ENCODE data around the gene RTN4RL1.

Gene RTN4RL1

GRCh38 chr17:1972487-1973160 is 52.5 kb downstream of the RTN4RL1 start:
- DNase-seq, result no peak

GRCh38 chr17:1970843-1971384 is 54.2 kb downstream of the RTN4RL1 start:
- DNase-seq, result no peak

DNA sequence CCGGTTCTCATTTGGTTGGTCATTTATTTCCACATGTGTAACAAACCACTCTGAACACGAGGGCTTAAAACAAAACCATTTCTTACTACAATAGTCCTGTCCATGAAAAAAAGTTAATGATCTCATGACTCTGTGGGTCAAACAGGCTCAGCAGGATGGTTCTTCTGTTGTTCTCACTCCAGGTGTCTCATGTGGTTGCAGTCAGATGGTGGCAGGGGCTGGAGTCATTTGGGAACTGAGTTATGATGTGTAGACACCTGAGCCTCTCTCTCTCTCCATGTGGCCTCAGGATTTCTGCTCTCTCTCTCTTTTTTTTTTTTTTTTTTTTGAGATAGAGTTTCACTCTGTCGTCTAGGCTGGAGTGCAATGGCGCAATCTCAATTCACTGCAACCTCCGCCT is 55.4 kb downstream of the RTN4RL1 start:
- no peak for DNase-seq

GRCh38 chr17:1967213-1967612 is 57.9 kb downstream of the RTN4RL1 start:
- no peak for DNase-seq

GRCh38 chr17:1966274-1967086 is 58.7 kb downstream of the RTN4RL1 start:
- no peak for DNase-seq

DNA sequence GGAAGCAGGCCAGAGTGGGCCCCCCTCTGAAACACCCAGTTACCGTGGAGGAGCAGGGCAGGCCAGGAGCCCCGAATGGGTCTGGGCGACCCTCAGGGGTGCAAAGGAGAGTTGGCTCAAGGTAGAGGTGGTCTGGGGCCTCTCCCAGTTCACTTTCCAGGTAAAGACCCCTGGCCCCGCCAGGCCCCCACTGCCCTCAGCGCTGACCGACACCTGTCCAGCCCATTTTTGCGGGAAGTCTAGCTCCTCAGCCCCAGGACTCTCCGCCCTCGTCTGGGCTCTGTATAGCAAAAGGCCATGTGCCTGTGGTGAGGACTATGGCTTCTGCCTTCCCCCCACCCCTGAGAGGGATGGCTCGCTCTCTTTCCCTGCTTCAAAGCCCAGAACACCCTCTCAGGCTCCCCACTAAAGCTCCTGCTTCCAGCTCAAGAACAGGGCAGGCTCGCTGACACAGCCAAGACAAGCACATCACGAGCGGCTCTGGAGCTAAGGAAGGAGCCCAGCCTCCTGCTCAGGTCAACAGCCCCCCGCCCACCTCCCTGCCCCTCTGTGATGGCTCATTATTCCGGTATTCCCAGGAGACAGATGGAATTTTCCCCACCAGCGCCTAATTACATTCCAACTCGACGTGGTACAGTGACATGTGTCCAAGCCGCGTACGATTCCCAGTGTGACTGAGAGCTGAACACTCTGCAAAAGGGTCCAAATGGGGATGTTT is 59.4 kb downstream of the RTN4RL1 start:
- DNase-seq, result no peak

DNA sequence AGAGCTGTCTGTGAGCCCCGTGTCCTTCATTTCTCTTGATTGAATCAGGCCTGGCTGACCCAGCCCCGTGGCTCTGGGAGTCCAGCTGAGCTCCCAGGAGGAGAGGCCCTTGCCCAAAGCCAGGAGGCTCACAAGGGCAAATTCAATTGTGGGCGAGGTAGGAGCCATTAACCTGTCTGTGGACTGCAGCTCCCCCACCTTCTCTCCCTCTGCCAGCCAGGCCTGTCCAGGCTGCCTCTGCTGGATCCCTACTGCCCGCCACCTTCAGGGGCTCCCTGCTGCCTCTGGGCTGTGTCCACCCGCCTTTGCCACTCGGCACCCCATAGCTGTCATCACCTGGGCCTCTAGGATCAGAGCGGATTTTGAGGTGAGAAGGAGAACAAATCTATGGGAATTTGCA is 61.9 kb downstream of the RTN4RL1 start:
- DNase-seq, result no peak

DNA sequence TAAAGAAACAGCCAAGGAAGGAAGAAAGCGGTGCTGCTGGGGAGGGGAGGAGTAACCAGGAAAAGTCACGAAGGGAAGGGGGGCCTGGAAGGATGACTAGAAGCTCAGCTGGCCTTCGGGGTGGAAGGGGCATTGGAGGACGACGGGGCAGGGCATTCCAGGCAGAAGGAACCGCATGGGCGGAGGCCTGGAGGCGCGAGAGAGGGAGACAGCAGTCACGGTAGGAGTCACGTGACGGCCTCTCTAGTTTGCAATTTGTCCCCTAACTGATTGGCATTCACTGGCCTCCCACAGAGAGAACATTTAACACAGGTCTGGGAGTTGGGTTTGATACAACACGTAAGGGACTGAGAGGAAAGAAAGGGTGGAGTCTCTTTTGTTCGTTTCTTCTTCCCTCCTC is 63.9 kb downstream of the RTN4RL1 start:
- no peak for DNase-seq

GRCh38 chr17:1960545-1960912 is 64.6 kb downstream of the RTN4RL1 start:
- DNase-seq, result no peak

- DNase-seq, result no peak
Measured at GRCh38 chr17:1959871-1960544, 65.1 kb downstream of the RTN4RL1 start.

- DNase-seq, result no peak
Measured at GRCh38 chr17:1958134-1958881, 66.8 kb downstream of the RTN4RL1 start.

DNA sequence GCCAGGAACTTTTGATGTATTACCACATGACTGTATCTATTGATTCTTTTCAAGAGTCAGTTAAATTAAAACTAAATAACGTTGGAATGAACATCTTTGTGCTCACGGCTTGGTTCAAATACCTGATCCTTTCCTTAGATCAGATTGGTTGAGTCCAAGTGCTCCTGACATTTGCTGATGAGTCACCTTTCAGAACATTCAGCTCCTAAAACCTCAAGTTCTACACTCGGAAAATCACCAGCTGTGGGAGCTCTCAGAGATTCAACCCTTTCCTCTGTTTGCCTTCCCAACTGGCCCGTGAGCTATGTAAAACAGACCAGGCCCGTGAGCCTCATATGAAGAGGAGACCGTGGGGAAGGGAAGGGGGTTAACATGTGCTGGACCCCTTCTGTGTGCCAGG is 68.1 kb downstream of the RTN4RL1 start:
- DNase-seq, result no peak

- no peak for DNase-seq
Measured at GRCh38 chr17:1956134-1956533, 69.0 kb downstream of the RTN4RL1 start.

- DNase-seq, result no peak
Measured at GRCh38 chr17:1953831-1954230, 71.3 kb downstream of the RTN4RL1 start.

DNA sequence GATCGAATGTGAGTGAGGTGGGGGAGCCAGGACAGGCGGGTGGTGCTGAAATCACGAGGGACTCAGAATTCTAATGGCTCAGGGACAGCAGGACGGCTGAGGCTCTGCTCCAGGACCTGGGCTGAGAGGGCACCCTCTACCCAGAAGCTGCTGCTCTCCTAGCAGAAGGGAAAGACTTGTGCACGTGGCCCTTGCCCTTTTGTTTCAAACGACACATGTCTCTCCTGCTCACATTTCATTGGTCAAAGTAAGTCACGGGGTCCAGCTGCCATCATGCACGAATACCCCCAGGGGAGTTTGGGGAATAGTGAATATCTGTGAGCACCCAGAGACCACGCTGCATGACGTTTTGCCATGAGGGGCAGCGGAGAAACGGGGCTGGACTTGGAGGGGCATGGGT is 73.2 kb downstream of the RTN4RL1 start:
- DNase-seq, result no peak

DNA sequence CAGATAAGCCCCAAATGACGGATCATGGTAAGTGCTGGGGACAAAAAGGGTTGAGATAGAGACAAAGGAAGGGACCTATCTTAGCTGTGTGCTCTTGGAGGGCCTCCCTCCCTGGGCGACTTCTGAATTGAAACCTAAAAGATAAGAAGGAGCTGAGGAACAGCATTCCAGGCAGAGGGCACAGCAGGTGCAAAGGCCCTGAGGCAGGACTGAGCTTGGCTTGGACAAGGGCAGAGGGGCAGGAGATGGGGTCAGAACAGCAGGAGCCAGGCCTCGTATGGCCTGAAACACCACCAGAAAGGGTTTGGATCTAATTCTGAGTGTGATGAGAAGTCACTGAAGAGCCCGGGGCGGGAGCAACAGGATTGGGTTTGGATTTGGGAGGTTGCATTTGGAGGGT is 75.4 kb downstream of the RTN4RL1 start:
- no peak for DNase-seq

GRCh38 chr17:1948517-1948825 is 76.7 kb downstream of the RTN4RL1 start:
- DNase-seq, result no peak

GRCh38 chr17:1947743-1948516 is 77.2 kb downstream of the RTN4RL1 start:
- no peak for DNase-seq

GRCh38 chr17:1947229-1947742 is 77.8 kb downstream of the RTN4RL1 start:
- DNase-seq, result no peak

- DNase-seq, result no peak
Measured at GRCh38 chr17:1946021-1946932, 78.9 kb downstream of the RTN4RL1 start.
